CD4-positive, alpha-beta memory T cell (primary cell): ENCODE results near the gene PIAS1. TPM values are rescaled to one million over a fixed set of nuclear protein-coding genes. Genes with fewer than 3 reads are reported as not detected.

Experiments
- CTCF ChIA-PET: fragments of 350-600 bp; sonication (Branson Sonifier 250); formaldehyde crosslinking; loops from one replicate; lab custom pipeline; 2021; ENCODE audit warnings: inconsistent platforms; ENCODE audit not compliant: partially characterized antibody; lab: Charles Lee
- POLR2A ChIA-PET: fragments of 350-600 bp; sonication (Branson Sonifier 250); formaldehyde crosslinking; loops from one replicate; lab custom pipeline; 2021; ENCODE audit not compliant: partially characterized antibody; lab: Charles Lee
- DNase-seq, 5 donors: peaks; one replicate each; pipeline versions ENCODE4 v3.0.0 to v3.0.0-alpha.2; 2020 to 2022; ENCODE audit warnings: mixed read lengths in 1 of 5
- H3K27ac ChIP-seq: one replicate; pipeline ENCODE4 v1.7.0; 2013; ENCODE audit warnings: low read depth, low read length
- H3K27me3 ChIP-seq: 2 replicates; pipeline ENCODE4 v1.7.0; 2013; ENCODE audit warnings: mild to moderate bottlenecking, low read length, moderate library complexity; ENCODE audit not compliant: insufficient read depth
- H3K36me3 ChIP-seq: 2 replicates; pipeline ENCODE4 v1.7.0; 2013; ENCODE audit warnings: mild to moderate bottlenecking, low read length, moderate library complexity; ENCODE audit not compliant: insufficient read depth
- H3K4me1 ChIP-seq: 2 replicates; pipeline ENCODE4 v1.7.0; 2013; ENCODE audit warnings: mild to moderate bottlenecking, low read length, moderate library complexity; ENCODE audit not compliant: insufficient read depth
- H3K4me3 ChIP-seq, 2 donors: one replicate each; pipeline ENCODE4 v1.7.0; 2013; ENCODE audit warnings: low read length in 2 of 2, mild to moderate bottlenecking in 1 of 2
- H3K9me3 ChIP-seq, 2 donors: one replicate each; pipeline ENCODE4 v1.7.0; 2013; ENCODE audit warnings: low read length in 2 of 2, control low read depth in 1 of 2; ENCODE audit not compliant: control insufficient read depth in 1 of 2
- H3K27ac Mint-ChIP-seq, 7 donors: one replicate each; pipeline ENCODE4 v1.8.0; 2020 to 2021; ENCODE audit warnings: mixed read lengths in 7 of 7, mild to moderate bottlenecking in 6 of 7, inconsistent platforms in 3 of 7, moderate library complexity in 3 of 7
- H3K27me3 Mint-ChIP-seq, 2 donors: one replicate each; pipeline ENCODE4 v1.8.0; 2020 to 2021; ENCODE audit warnings: mixed read lengths in 2 of 2
- H3K36me3 Mint-ChIP-seq, 2 donors: one replicate each; pipeline ENCODE4 v1.8.0; 2020 to 2021; ENCODE audit warnings: mixed read lengths in 2 of 2, inconsistent platforms in 1 of 2, mild to moderate bottlenecking in 1 of 2
- H3K4me1 Mint-ChIP-seq, 4 donors: one replicate each; pipeline ENCODE4 v1.8.0; 2020 to 2021; ENCODE audit warnings: mixed read lengths in 4 of 4, mild to moderate bottlenecking in 1 of 4
- H3K4me3 Mint-ChIP-seq, 8 donors: one replicate each; pipeline ENCODE4 v1.8.0; 2020 to 2021; ENCODE audit warnings: mixed read lengths in 8 of 8, mild to moderate bottlenecking in 7 of 8, moderate library complexity in 6 of 8, inconsistent platforms in 3 of 8
- H3K9me3 Mint-ChIP-seq, 8 donors: one replicate each; pipeline ENCODE4 v1.8.0; 2020 to 2021; ENCODE audit warnings: mixed read lengths in 8 of 8, mild to moderate bottlenecking in 5 of 8, inconsistent platforms in 3 of 8, moderate library complexity in 1 of 8
- intact Hi-C: fragments of 100-400 bp; cut with micrococcal nuclease; formaldehyde crosslinking; loops from one replicate; pipeline ENCODE4 v1.15.1; 2023
- polyA plus RNA-seq, 2 donors: library from polyadenylated mRNA; unstranded; fragments of 300-500 nt; fragmentation: Illumina TruSeq; gene quantifications; one replicate each; pipeline ENCODE4 v1.2.3, GENCODE V29; 2021
- total RNA-seq, 2 experiments: library from RNA; stranded (reverse); gene quantifications; one replicate each; pipeline ENCODE4 v1.2.3, GENCODE V29; 2021

The PIAS1 gene
- total and polyA plus RNA-seq, 4 experiments from 2014 or later = 86.0 to 149 (median 98.4) TPM

- peaks cover 0 to 7% of the 10 kb centered on the region in 2 donors for H3K9me3 ChIP-seq
- Mint-ChIP-seq H3K9me3 (peaks cover 0 to 36% (median 22%) of the 10 kb centered on the region in 8 donors), H3K27ac (no peak overlapping the region), H3K4me3 (no peak overlapping the region), H3K4me1 (no peaks in the 10 kb centered on the region), H3K36me3 (peaks cover 8% of the 10 kb centered on the region in 2 donors), H3K27me3 (peaks cover 0 to 2% of the 10 kb centered on the region in 2 donors)
- no peak for DNase-seq
- H3K27ac ChIP-seq = no peak overlapping the region
- H3K4me3 ChIP-seq = no peak overlapping the region
- intact Hi-C loops = no loop called here
- no peaks in the 10 kb centered on the region for H3K27me3 ChIP-seq
- H3K4me1 ChIP-seq = no peaks in the 10 kb centered on the region
- no peaks in the 10 kb centered on the region for H3K36me3 ChIP-seq
- POLR2A ChIA-PET = no interaction called here
- CTCF ChIA-PET = no interaction called here
Measured at GRCh38 chr15:68241088-68241935, 187.2 kb downstream of the PIAS1 start.

Other genes with a start within 250 kb of the PIAS1 start
- under 1 TPM; 0.30 to 0.38 TPM for gene SKOR1, start 228.8 kb upstream of the PIAS1 start, total RNA-seq
- gene SKOR1, start 228.8 kb upstream of the PIAS1 start, polyA plus RNA-seq = under 1 TPM in 1 of 2 donors, not detected in 1; 0.09 TPM
- not detected for gene RNU6-1, start 214.3 kb upstream of the PIAS1 start, total RNA-seq
- not detected for gene RNU6-1, start 214.3 kb upstream of the PIAS1 start, polyA plus RNA-seq
- gene CALML4, start 151.0 kb downstream of the PIAS1 start, total RNA-seq = 1 to 10 TPM; 3.8 to 5.1 TPM
- under 1 TPM; 0.79 to 0.84 TPM for gene CALML4, start 151.0 kb downstream of the PIAS1 start, polyA plus RNA-seq
- gene CLN6, start 175.4 kb downstream of the PIAS1 start, total RNA-seq = 10 to 100 TPM; 14.5 to 15.6 TPM
- gene CLN6, start 175.4 kb downstream of the PIAS1 start, polyA plus RNA-seq = 1 to 10 TPM; 2.2 to 2.6 TPM
- 10 to 100 TPM; 48.3 to 49.1 TPM for gene FEM1B, start 223.4 kb downstream of the PIAS1 start, total RNA-seq
- 10 to 100 TPM; 19.0 to 28.8 TPM for gene FEM1B, start 223.4 kb downstream of the PIAS1 start, polyA plus RNA-seq